ENCODE results near the gene FBXL7. TPM values are rescaled to one million over a fixed set of nuclear protein-coding genes. Genes with fewer than 3 reads are reported as not detected.

The FBXL7 gene
- total RNA-seq, 1 donor from 2014 or later, result 70.7 TPM

GRCh38 chr5:15834596-15835245, 334.7 kb downstream of the FBXL7 start:
- no peak for TF ChIP-seq CTCF (IDR thresholded peaks at IDR 0.05; ENCODE audit: unreplicated experiment)
- no peaks in the 10 kb centered on the region for H3K27me3 Mint-ChIP-seq (ENCODE audit: low read depth)
- H3K4me3 Mint-ChIP-seq, result no peak overlapping the region
- H3K4me1 Mint-ChIP-seq, result peaks cover 28% of the 10 kb centered on the region
- H3K27ac Mint-ChIP-seq, result peak overlapping the region; percentile 45
- peaks cover 3% of the 10 kb centered on the region for H3K36me3 Mint-ChIP-seq
- H3K9me3 Mint-ChIP-seq, result peaks cover 6% of the 10 kb centered on the region
- DNase-seq (ENCODE audit: low spot score in 2 of 2, unreplicated experiment in 2 of 2), result no peak

GRCh38 chr5:15835514-15835913, 335.5 kb downstream of the FBXL7 start:
- Mint-ChIP-seq H3K27ac (no peak overlapping the region), H3K9me3 (peaks cover 9% of the 10 kb centered on the region), H3K36me3 (peaks cover 6% of the 10 kb centered on the region), H3K27me3 (ENCODE audit: low read depth) (no peaks in the 10 kb centered on the region), H3K4me1 (peaks cover 26% of the 10 kb centered on the region), H3K4me3 (no peak overlapping the region)
- TF ChIP-seq CTCF (IDR thresholded peaks at IDR 0.05; ENCODE audit: unreplicated experiment), result no peak
- no peak for DNase-seq (ENCODE audit: low spot score in 2 of 2, unreplicated experiment in 2 of 2)

- Mint-ChIP-seq H3K36me3 (peaks cover 19% of the 10 kb centered on the region), H3K27ac (peak overlapping the region; percentile 48), H3K4me3 (no peak overlapping the region), H3K4me1 (peaks cover 20% of the 10 kb centered on the region), H3K27me3 (ENCODE audit: low read depth) (no peaks in the 10 kb centered on the region), H3K9me3 (peaks cover 22% of the 10 kb centered on the region)
- TF ChIP-seq CTCF (IDR thresholded peaks at IDR 0.05; ENCODE audit: unreplicated experiment), result no peak
- DNase-seq (ENCODE audit: low spot score in 2 of 2, unreplicated experiment in 2 of 2), result no peak
Observed at GRCh38 chr5:15837551-15838289, 337.7 kb downstream of the FBXL7 start.

GRCh38 chr5:15844253-15844652, 344.3 kb downstream of the FBXL7 start:
- no peak overlapping the region for H3K4me3 Mint-ChIP-seq
- TF ChIP-seq CTCF (IDR thresholded peaks at IDR 0.05; ENCODE audit: unreplicated experiment), result no peak
- H3K4me1 Mint-ChIP-seq, result no peaks in the 10 kb centered on the region
- no peak overlapping the region for H3K27ac Mint-ChIP-seq
- DNase-seq (ENCODE audit: low spot score in 2 of 2, unreplicated experiment in 2 of 2), result no peak
- H3K27me3 Mint-ChIP-seq (ENCODE audit: low read depth), result no peaks in the 10 kb centered on the region
- peaks cover 31% of the 10 kb centered on the region for H3K9me3 Mint-ChIP-seq
- H3K36me3 Mint-ChIP-seq, result peaks cover 23% of the 10 kb centered on the region

- peaks cover 31% of the 10 kb centered on the region for H3K9me3 Mint-ChIP-seq
- H3K4me3 Mint-ChIP-seq, result no peak overlapping the region
- DNase-seq (ENCODE audit: low spot score in 2 of 2, unreplicated experiment in 2 of 2), result no peak
Observed at GRCh38 chr5:15844871-15845270, 344.9 kb downstream of the FBXL7 start.

More at GRCh38 chr5:15844871-15845270, 344.9 kb downstream of the FBXL7 start:
- Mint-ChIP-seq H3K27ac (no peak overlapping the region), H3K27me3 (ENCODE audit: low read depth) (no peaks in the 10 kb centered on the region), H3K36me3 (peaks cover 23% of the 10 kb centered on the region), H3K4me1 (no peaks in the 10 kb centered on the region)
- TF ChIP-seq CTCF (IDR thresholded peaks at IDR 0.05; ENCODE audit: unreplicated experiment), result no peak

Measured in mesothelial cell of epicardium (in vitro differentiated cells).